Tibial nerve (tissue), 4 donors: ENCODE measurements around the gene ACER2. TPM values are rescaled to one million over a fixed set of nuclear protein-coding genes. Genes with fewer than 3 reads are reported as not detected.

Source experiments
- DNase-seq, 2 donors: peaks; one replicate each; pipeline ENCODE4 v3.0.0-alpha.2; 2019; ENCODE audit warnings: low spot score in 2 of 2
- H3K27ac ChIP-seq, 4 donors: fragments of 200-600 bp; sonication (generic) in 3 of 4; one replicate each; pipeline ENCODE4 v1.5.1; 2017 to 2019; ENCODE audit warnings: mild to moderate bottlenecking in 1 of 4
- H3K27me3 ChIP-seq, 2 donors: fragments of 200-600 bp; sonication (generic) in 1 of 2; one replicate each; pipeline versions ENCODE4 v1.5.1 to v1.6.0; 2017 to 2019
- H3K36me3 ChIP-seq, 3 donors: fragments of 200-600 bp; sonication (generic); one replicate each; pipeline ENCODE4 v1.5.1; 2018 to 2019
- H3K4me1 ChIP-seq, 4 donors: fragments of 200-600 bp; sonication (generic) in 3 of 4; one replicate each; pipeline ENCODE4 v1.5.1; 2017 to 2019
- H3K4me3 ChIP-seq, 4 donors: fragments of 200-600 bp; sonication (generic) in 3 of 4; one replicate each; pipeline ENCODE4 v1.5.1; 2017 to 2019; ENCODE audit warnings: mild to moderate bottlenecking in 1 of 4, moderate library complexity in 1 of 4
- H3K9me3 ChIP-seq, 4 donors: fragments of 200-600 bp; sonication (generic) in 3 of 4; one replicate each; pipeline ENCODE4 v1.5.1; 2017 to 2019
- CTCF ChIP-seq, 5 experiments: fragments of 200-600 bp in 3 of 5; fragments of 450-650 bp in 2 of 5; sonication (generic) in 3 of 5; IDR thresholded peaks; one replicate each; pipeline ENCODE4 v1.5.1; 2016 to 2019; ENCODE audit warnings: antibody characterized with exemption in 5 of 5, mild to moderate bottlenecking in 3 of 5, moderate library complexity in 2 of 5
- EP300 ChIP-seq, 2 donors: sonication (generic); formaldehyde crosslinking; IDR thresholded peaks; one replicate each; pipeline ENCODE4 v1.6.1; 2017; ENCODE audit warnings: antibody characterized with exemption in 2 of 2, mild to moderate bottlenecking in 1 of 2
- POLR2A ChIP-seq, 2 donors: fragments of 450-650 bp; IDR thresholded peaks; one replicate each; pipeline ENCODE4 v1.6.1; 2017; ENCODE audit warnings: antibody characterized with exemption in 2 of 2, mild to moderate bottlenecking in 2 of 2, moderate library complexity in 2 of 2
- WGBS, 2 donors: methylation state at CpG; one replicate each; pipeline ENCODE4 v1.1.5; 2018; 5-methylcytosine and 5-hydroxymethylcytosine counted together
- total RNA-seq, 4 donors: library from RNA; depleted of rRNA; stranded (reverse); fragments of >200 nt; gene quantifications; one replicate each; pipeline ENCODE4 v1.1.0, GENCODE V29; 2016

ACER2 gene
- total RNA-seq = 10 to 100 TPM in 2 of 4 donors, 1 to 10 TPM in 2; 3.8 to 11.7 (median 8.9) TPM

- WGBS, 2 donors = 0% methylated on average over 28 to 33 of the region's 61 CpGs
- DNase-seq = peak; percentile 93 to 95
- Histone ChIP-seq H3K4me1 (peaks cover 0 to 30% (median 6%) of the 10 kb centered on the region in 4 donors), H3K4me3 (peak within 1 kb of the TSS; percentile 49 to 92 (median 76)), H3K27me3 (no peaks in the 10 kb centered on the region), H3K9me3 (peaks cover 0 to 3% (median 0%) of the 10 kb centered on the region in 4 donors), H3K27ac (peak within 1 kb of the TSS; percentile 75 to 85 (median 78)), H3K36me3 (no peaks in the 10 kb centered on the region)
- TF ChIP-seq POLR2A (IDR thresholded peaks at IDR 0.05) = peak; percentile 64 to 94
- peak in 1 of 5 experiments; percentile 42 for TF ChIP-seq CTCF (IDR thresholded peaks at IDR 0.05)
- TF ChIP-seq EP300 (IDR thresholded peaks at IDR 0.05) = peak; percentile 45 to 96
These were observed at the start of gene ACER2 for GRCh38 chr9:19408693-19409400. ACER2 (plus strand) TSS chr9:19409009; CDS start chr9:19409085, 76 bp downstream.

GRCh38 chr9:19369107-19369506 is 39.7 kb upstream of the ACER2 start:
- Histone ChIP-seq H3K9me3 (no peaks in the 10 kb centered on the region), H3K4me3 (no peak overlapping the region), H3K27ac (no peak overlapping the region), H3K27me3 (no peaks in the 10 kb centered on the region), H3K36me3 (peaks cover 0 to 87% (median 0%) of the 10 kb centered on the region in 3 donors), H3K4me1 (no peaks in the 10 kb centered on the region)
- no peak for TF ChIP-seq POLR2A (IDR thresholded peaks at IDR 0.05)
- TF ChIP-seq CTCF (IDR thresholded peaks at IDR 0.05) = no peak
- TF ChIP-seq EP300 (IDR thresholded peaks at IDR 0.05) = no peak
- no peak for DNase-seq
- WGBS, 2 donors = 91 to 93% methylated on average over 2 of the region's 2 CpGs

GRCh38 chr9:19371942-19372341 is 36.9 kb upstream of the ACER2 start:
- Histone ChIP-seq H3K9me3 (no peaks in the 10 kb centered on the region), H3K27ac (no peak overlapping the region), H3K27me3 (no peaks in the 10 kb centered on the region), H3K36me3 (peaks cover 0 to 90% (median 0%) of the 10 kb centered on the region in 3 donors), H3K4me3 (no peak overlapping the region), H3K4me1 (no peaks in the 10 kb centered on the region)
- DNase-seq = no peak
- 58 to 63% methylated on average over 5 of the region's 5 CpGs for WGBS, 2 donors
- no peak for TF ChIP-seq EP300 (IDR thresholded peaks at IDR 0.05)
- TF ChIP-seq POLR2A (IDR thresholded peaks at IDR 0.05) = no peak
- no peak for TF ChIP-seq CTCF (IDR thresholded peaks at IDR 0.05)

- 88 to 90% methylated on average over 8 of the region's 8 CpGs for WGBS, 2 donors
- no peak overlapping the region for H3K27ac ChIP-seq
- no peak overlapping the region for H3K4me3 ChIP-seq
- no peaks in the 10 kb centered on the region for H3K9me3 ChIP-seq
- no peaks in the 10 kb centered on the region for H3K27me3 ChIP-seq
- peaks cover 0 to 90% (median 0%) of the 10 kb centered on the region in 3 donors for H3K36me3 ChIP-seq
- TF ChIP-seq CTCF (IDR thresholded peaks at IDR 0.05) (no peak), POLR2A (IDR thresholded peaks at IDR 0.05) (no peak), EP300 (IDR thresholded peaks at IDR 0.05) (no peak)
- peaks cover 0 to 4% (median 0%) of the 10 kb centered on the region in 4 donors for H3K4me1 ChIP-seq
- DNase-seq = no peak
These were observed 36.2 kb upstream of the ACER2 start for GRCh38 chr9:19372567-19372966.

- H3K36me3 ChIP-seq = peaks cover 0 to 93% (median 0%) of the 10 kb centered on the region in 3 donors
These were observed 35.3 kb upstream of the ACER2 start for GRCh38 chr9:19373527-19373926.

More at GRCh38 chr9:19373527-19373926, 35.3 kb upstream of the ACER2 start:
- DNase-seq = no peak
- H3K4me1 ChIP-seq = peaks cover 0 to 14% (median 7%) of the 10 kb centered on the region in 4 donors
- H3K4me3 ChIP-seq = no peak overlapping the region
- H3K27ac ChIP-seq = no peak overlapping the region
- TF ChIP-seq CTCF (IDR thresholded peaks at IDR 0.05) (no peak), EP300 (IDR thresholded peaks at IDR 0.05) (no peak), POLR2A (IDR thresholded peaks at IDR 0.05) (no peak)
- no peaks in the 10 kb centered on the region for H3K27me3 ChIP-seq
- H3K9me3 ChIP-seq = no peaks in the 10 kb centered on the region
